HG02759 (cell line): ENCODE data around the gene FAM107B.

ENCODE experiments used
- ATAC-seq: cut with Tn5 transposase; IDR thresholded peaks from one replicate; pipeline ENCODE4 v1.9.1; 2021; ENCODE audit warnings: mild to moderate bottlenecking, moderate library complexity; ENCODE audit not compliant: unreplicated experiment

Gene FAM107B

GRCh38 chr10:14543046-14543903, 231.4 kb downstream of the FAM107B start:
- no peak for ATAC-seq

GRCh38 chr10:14541379-14541778, 233.3 kb downstream of the FAM107B start:
- ATAC-seq: no peak

GRCh38 chr10:14540611-14541010, 234.1 kb downstream of the FAM107B start:
- ATAC-seq: no peak

- no peak for ATAC-seq
These were observed 234.6 kb downstream of the FAM107B start for GRCh38 chr10:14540062-14540461.

- no peak for ATAC-seq
These were observed 235.5 kb downstream of the FAM107B start for GRCh38 chr10:14539176-14539575.

GRCh38 chr10:14536241-14537213, 238.2 kb downstream of the FAM107B start:
- ATAC-seq: no peak

- ATAC-seq: no peak
These were observed 239.1 kb downstream of the FAM107B start for GRCh38 chr10:14535457-14536130.

GRCh38 chr10:14534152-14534551, 240.5 kb downstream of the FAM107B start:
- ATAC-seq: no peak

GRCh38 chr10:14533295-14533694, 241.4 kb downstream of the FAM107B start:
- ATAC-seq: no peak

- no peak for ATAC-seq
These were observed 242.0 kb downstream of the FAM107B start for GRCh38 chr10:14532473-14533251.

GRCh38 chr10:14531974-14532373, 242.7 kb downstream of the FAM107B start:
- no peak for ATAC-seq

- ATAC-seq: no peak
These were observed 244.2 kb downstream of the FAM107B start for GRCh38 chr10:14530465-14530864.

- ATAC-seq: no peak
These were observed 245.3 kb downstream of the FAM107B start for GRCh38 chr10:14529351-14529750.

GRCh38 chr10:14528450-14528849, 246.2 kb downstream of the FAM107B start:
- no peak for ATAC-seq

- no peak for ATAC-seq
These were observed 246.8 kb downstream of the FAM107B start for GRCh38 chr10:14527915-14528314.

- ATAC-seq: no peak
These were observed 247.4 kb downstream of the FAM107B start for GRCh38 chr10:14527134-14527844.

- ATAC-seq: no peak
These were observed 248.4 kb downstream of the FAM107B start for GRCh38 chr10:14526326-14526725.

GRCh38 chr10:14524691-14525324, 249.9 kb downstream of the FAM107B start:
- no peak for ATAC-seq

- no peak for ATAC-seq
These were observed 251.4 kb downstream of the FAM107B start for GRCh38 chr10:14523286-14523685.
